IMR-90 (cell line): ENCODE results near the gene FBN3. TPM values are rescaled to one million over a fixed set of nuclear protein-coding genes. Genes with fewer than 3 reads are reported as not detected.

Experiments used
- ATAC-seq: fragments of 200-7000 bp; cut with Tn5 transposase; 2 replicates; pipeline ENCODE4 v1.9.1; 2020; ENCODE audit warnings: low read depth, mild to moderate bottlenecking, moderate library complexity
- BruUV-seq: library from RNA; stranded (reverse); fragments of 400-500 nt; replicated peaks from 2 replicates; lab custom pipeline; 2021; lab: Mats Ljungman, UMichigan
- CTCF ChIA-PET: fragments of 300-600 bp; formaldehyde crosslinking; extraction: SDS; loops from one replicate; lab custom pipeline; 2021; ENCODE audit warnings: antibody characterized with exemption; lab: Yijun Ruan, JAX
- POLR2A ChIA-PET: fragments of 300-600 bp; sonication (Branson Sonifier 250); formaldehyde crosslinking; loops from one replicate; lab custom pipeline; 2022; ENCODE audit warnings: antibody characterized with exemption; ENCODE audit not compliant: unreplicated experiment; lab: Charles Lee
- DNase-seq: peaks from one replicate; pipeline ENCODE4 v3.0.0; 2013
- H2AFZ ChIP-seq: replicated peaks from 2 replicates; pipeline ENCODE3; 2013; ENCODE audit warnings: low read length, mild to moderate bottlenecking; ENCODE audit not compliant: poor library complexity
- H2AK5ac ChIP-seq: 2 replicates; pipeline ENCODE4 v1.6.1; 2013; ENCODE audit warnings: low read depth, low read length, inconsistent platforms
- H2AK9ac ChIP-seq: replicated peaks from 2 replicates; pipeline ENCODE3; 2013; ENCODE audit warnings: mild to moderate bottlenecking, low read depth, low read length, moderate library complexity; ENCODE audit not compliant: poor library complexity
- H2BK120ac ChIP-seq: 2 replicates; pipeline ENCODE4 v1.6.1; 2013; ENCODE audit warnings: low read depth, low read length, inconsistent platforms
- H2BK15ac ChIP-seq: 3 replicates; pipeline ENCODE4 v1.6.1; 2013; ENCODE audit warnings: low read depth, low read length, inconsistent platforms
- H2BK20ac ChIP-seq: 2 replicates; pipeline ENCODE4 v1.6.1; 2013; ENCODE audit warnings: low read depth, mild to moderate bottlenecking, inconsistent platforms, low read length, moderate library complexity
- H2BK5ac ChIP-seq: 2 replicates; pipeline ENCODE4 v1.6.1; 2013; ENCODE audit warnings: mild to moderate bottlenecking, low read depth, low read length, inconsistent platforms; ENCODE audit not compliant: poor library complexity, severe bottlenecking
- H3K14ac ChIP-seq: replicated peaks from 2 replicates; pipeline ENCODE4 v1.6.1; 2013; ENCODE audit warnings: low read depth, low read length, inconsistent platforms
- H3K18ac ChIP-seq: 2 replicates; pipeline ENCODE4 v1.6.1; 2013; ENCODE audit warnings: low read depth, low read length, control low read depth
- H3K23ac ChIP-seq: 2 replicates; pipeline ENCODE4 v1.6.1; 2013; ENCODE audit warnings: low read depth, low read length, inconsistent platforms
- H3K27ac ChIP-seq: 2 replicates; pipeline ENCODE4 v1.5.1; 2013; ENCODE audit warnings: mild to moderate bottlenecking, control low read depth, low read length; ENCODE audit not compliant: insufficient read depth
- H3K27me3 ChIP-seq: 2 replicates; pipeline ENCODE4 v1.6.1; 2013; ENCODE audit warnings: low read length; ENCODE audit not compliant: control insufficient read depth, insufficient read depth
- H3K36me3 ChIP-seq: 2 replicates; pipeline ENCODE4 v1.6.1; 2013; ENCODE audit warnings: low read length, mixed read lengths; ENCODE audit not compliant: control insufficient read depth, insufficient read depth
- H3K4ac ChIP-seq: 2 replicates; pipeline ENCODE4 v1.6.1; 2013; ENCODE audit warnings: low read depth, low read length, inconsistent platforms
- H3K4me1 ChIP-seq: 2 replicates; pipeline ENCODE4 v1.6.1; 2013; ENCODE audit warnings: low read length, mixed read lengths; ENCODE audit not compliant: control insufficient read depth, insufficient read depth
- H3K4me2 ChIP-seq: 2 replicates; pipeline ENCODE4 v1.6.1; 2013; ENCODE audit warnings: low read depth, mild to moderate bottlenecking, control low read depth, low read length, moderate library complexity
- H3K4me3 ChIP-seq: 2 replicates; pipeline ENCODE4 v1.5.1; 2013; ENCODE audit warnings: low read depth, mild to moderate bottlenecking, control low read depth, low read length, moderate library complexity; ENCODE audit not compliant: insufficient read depth
- H3K56ac ChIP-seq: 2 replicates; pipeline ENCODE4 v1.6.1; 2013; ENCODE audit warnings: low read length, inconsistent platforms; ENCODE audit not compliant: insufficient read depth; ENCODE audit errors: extremely low read depth
- H3K79me1 ChIP-seq, 2 experiments: 2 replicates each; pipeline ENCODE4 v1.6.1; 2013; ENCODE audit warnings: low read length in 2 of 2, inconsistent platforms in 1 of 2, low read depth in 1 of 2
- H3K9ac ChIP-seq: 2 replicates; pipeline ENCODE4 v1.6.1; 2013; ENCODE audit warnings: low read depth, low read length, control low read depth
- H3K9me1 ChIP-seq: 2 replicates; pipeline ENCODE4 v1.6.1; 2013; ENCODE audit warnings: low read length, inconsistent platforms; ENCODE audit not compliant: insufficient read depth
- H3K9me3 ChIP-seq: 2 replicates; pipeline ENCODE4 v1.6.1; 2013; ENCODE audit warnings: low read length; ENCODE audit not compliant: control insufficient read depth, insufficient read depth
- H4K20me1 ChIP-seq: 2 replicates; pipeline ENCODE4 v1.6.1; 2013; ENCODE audit warnings: low read length, inconsistent platforms; ENCODE audit not compliant: insufficient read depth
- H4K5ac ChIP-seq: 2 replicates; pipeline ENCODE4 v1.6.1; 2013; ENCODE audit warnings: mild to moderate bottlenecking, low read depth, low read length, control low read depth
- H4K8ac ChIP-seq, 2 experiments: 2 replicates each; pipeline ENCODE4 v1.6.1; 2013; ENCODE audit warnings: low read depth in 2 of 2, low read length in 2 of 2, control low read depth in 1 of 2, inconsistent platforms in 1 of 2
- H4K91ac ChIP-seq: 2 replicates; pipeline ENCODE4 v1.6.1; 2013; ENCODE audit warnings: low read depth, low read length, inconsistent platforms; ENCODE audit not compliant: insufficient read depth
- NFE2L2 ChIP-seq: fragments of 150-350 bp; IDR thresholded peaks from 2 replicates; pipeline ENCODE4 v1.6.1; 2016; ENCODE audit warnings: low read depth, mild to moderate bottlenecking, low read length
- WGBS, 2 experiments: methylation state at CpG; one replicate each; pipeline versions ENCODE4 v1.1.5 to v1.1.7; 2013; ENCODE audit warnings: missing lambda C conversion rate in 2 of 2; ENCODE audit not compliant: insufficient read length in 1 of 2; ENCODE audit errors: extremely low coverage in 2 of 2; 5-methylcytosine and 5-hydroxymethylcytosine counted together
- dilution Hi-C: fragments of 300-500 bp; cut with HindIII; formaldehyde crosslinking; loops from one replicate; pipeline ENCODE4 v1.14.3; 2018; ENCODE audit warnings: low sequenced_read_pairs; ENCODE audit not compliant: unreplicated experiment
- in situ Hi-C: fragments of 300-500 bp; cut with MboI; formaldehyde crosslinking; loops from 3 replicates; pipeline ENCODE4 v1.14.3; 2019; ENCODE audit warnings: low sequenced_read_pairs, inconsistent platforms, mixed read lengths
- intact Hi-C: fragments of 100-400 bp; cut with micrococcal nuclease; formaldehyde crosslinking; loops from 2 replicates; pipeline ENCODE4 v1.10.0; 2022
- polyA plus RNA-seq, 3 experiments: library from polyadenylated mRNA; depleted of rRNA; stranded (reverse); fragments of >200 nt; gene quantifications; 2 replicates each; pipeline ENCODE4 v1.2.3, GENCODE V29; 2012; ENCODE audit warnings: low replicate concordance in 1 of 3
- total RNA-seq: library from RNA; depleted of rRNA; stranded (reverse); fragments of >200 nt; gene quantifications from 2 replicates; pipeline ENCODE4 v1.2.3, GENCODE V29; 2012

Gene FBN3
- total and polyA plus RNA-seq, 2 of the 4 experiments (the other 2 are of a cell fraction): not detected

DNA sequence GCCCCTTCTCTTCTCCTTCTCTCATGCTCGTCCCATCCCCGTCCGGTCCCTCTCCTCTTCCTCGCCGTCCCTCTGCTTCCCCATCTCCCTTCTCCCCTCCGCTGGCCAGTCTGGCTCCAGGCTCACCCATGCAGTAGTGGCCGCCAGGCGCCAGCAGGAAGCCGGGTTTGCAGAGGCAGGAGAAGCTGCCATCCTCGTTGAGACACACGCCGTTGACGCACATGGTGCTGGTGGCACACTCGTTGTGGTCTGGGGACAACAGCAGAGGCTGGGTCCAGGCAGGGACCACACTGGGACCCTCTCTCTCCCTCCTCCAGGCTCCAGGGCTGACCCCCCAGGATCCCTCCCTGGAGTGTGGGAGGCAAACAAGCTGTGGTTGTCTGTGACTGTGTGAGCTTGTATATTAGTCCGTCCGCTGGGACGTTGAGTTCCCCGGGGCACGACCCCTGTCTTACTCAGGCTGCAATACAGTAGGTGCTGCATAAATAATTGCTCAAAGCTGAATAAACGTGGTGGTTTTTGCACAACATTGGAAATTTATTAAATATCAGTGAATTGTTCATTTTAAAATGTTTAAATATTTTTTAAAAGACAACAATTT, 16.4 kb downstream of the FBN3 start:
- POLR2A ChIA-PET: no interaction called here
- no peaks in the 10 kb centered on the region for H3K9me3 ChIP-seq
- H2BK20ac ChIP-seq: no peak overlapping the region
- no peak overlapping the region for H3K56ac ChIP-seq
- peaks cover 8% of the 10 kb centered on the region; the same call in 1 of the 2 replicates for H3K27me3 ChIP-seq
- no peak overlapping the region for H3K4me2 ChIP-seq
- H3K14ac ChIP-seq: no peak overlapping the region
- no peak overlapping the region for H3K23ac ChIP-seq
- H2BK120ac ChIP-seq: no peak overlapping the region
- 20% methylated on average over 1 of the region's 20 CpGs; no CpG with 5 or more reads in 1 of the 2 experiments for WGBS, 2 experiments
- no peak overlapping the region for H3K18ac ChIP-seq
- no peak overlapping the region for H3K27ac ChIP-seq
- intact Hi-C loops (no loop called here), dilution Hi-C loops (no loop called here), in situ Hi-C loops (no loop called here)
- no peak overlapping the region for H2BK15ac ChIP-seq
- CTCF ChIA-PET: no interaction called here
- no peak overlapping the region for H3K4ac ChIP-seq
- DNase-seq (no peak), ATAC-seq (no peak)
- no peak overlapping the region for H4K5ac ChIP-seq
- TF ChIP-seq NFE2L2: no peak
- no peak overlapping the region for H4K8ac ChIP-seq
- no peak overlapping the region for H3K9ac ChIP-seq
- no peak overlapping the region for H2BK5ac ChIP-seq
- H3K4me1 ChIP-seq: no peaks in the 10 kb centered on the region
- H3K36me3 ChIP-seq: no peaks in the 10 kb centered on the region
- H3K79me1 ChIP-seq: no peaks in the 10 kb centered on the region
- H2AK9ac ChIP-seq: no peak overlapping the region
- H3K9me1 ChIP-seq: no peaks in the 10 kb centered on the region
- H2AK5ac ChIP-seq: no peak overlapping the region
- H3K4me3 ChIP-seq: no peak overlapping the region
- H4K91ac ChIP-seq: no peak overlapping the region
- H4K20me1 ChIP-seq: no peaks in the 10 kb centered on the region
- H2AFZ ChIP-seq: no peak overlapping the region
- no TSS peak for BruUV-seq
